DOHH2 (cell line): Measurements from ENCODE around the gene SLC7A9.

Experiments
- H3F3A ChIP-seq: fragments of 200-600 bp; sonication (generic), shearing (Covaris generic); 2 replicates; pipeline ENCODE4 v1.6.0; 2016; ENCODE audit warnings: antibody characterized with exemption, mild to moderate bottlenecking; ENCODE audit not compliant: control insufficient read depth, insufficient read depth
- H3K27ac ChIP-seq: fragments of 200-600 bp; sonication (generic); 2 replicates; pipeline ENCODE4 v1.5.1; 2014; ENCODE audit warnings: low read depth, mild to moderate bottlenecking, low read length, moderate library complexity
- H3K27me3 ChIP-seq: fragments of 200-600 bp; sonication (generic); 2 replicates; pipeline ENCODE4 v1.6.1; 2014; ENCODE audit warnings: mild to moderate bottlenecking, low read length, mixed read lengths; ENCODE audit not compliant: control insufficient read depth
- H3K36me3 ChIP-seq: fragments of 200-600 bp; sonication (generic); 2 replicates; pipeline ENCODE4 v1.6.1; 2014; ENCODE audit warnings: mild to moderate bottlenecking, low read length, moderate library complexity, mixed read lengths; ENCODE audit not compliant: control insufficient read depth
- H3K4me1 ChIP-seq: fragments of 200-600 bp; sonication (generic); 2 replicates; pipeline ENCODE4 v1.6.1; 2014; ENCODE audit warnings: mild to moderate bottlenecking, low read length, mixed read lengths; ENCODE audit not compliant: control insufficient read depth
- H3K4me2 ChIP-seq: fragments of 200-600 bp; sonication (generic); 2 replicates; pipeline ENCODE4 v1.6.0; 2014; ENCODE audit warnings: mild to moderate bottlenecking, low read length, moderate library complexity
- H3K4me3 ChIP-seq: fragments of 200-600 bp; sonication (generic); 2 replicates; pipeline ENCODE4 v1.5.1; 2014; ENCODE audit warnings: mild to moderate bottlenecking, low read length, mixed read lengths
- H3K79me2 ChIP-seq: fragments of 200-600 bp; sonication (generic); 2 replicates; pipeline ENCODE4 v1.6.1; 2014; ENCODE audit warnings: mild to moderate bottlenecking, low read length, mixed read lengths; ENCODE audit not compliant: control insufficient read depth
- H3K9me2 ChIP-seq: fragments of 200-600 bp; sonication (generic); replicated peaks from 2 replicates; pipeline ENCODE4 v1.6.1; 2014; ENCODE audit warnings: mild to moderate bottlenecking, low read length, mixed read lengths; ENCODE audit not compliant: control insufficient read depth
- H3K9me3 ChIP-seq: fragments of 200-600 bp; sonication (generic); 2 replicates; pipeline ENCODE4 v1.6.1; 2014; ENCODE audit warnings: antibody characterized with exemption, low read length, mixed read lengths; ENCODE audit not compliant: control insufficient read depth, insufficient read depth
- H4K20me1 ChIP-seq: fragments of 200-600 bp; sonication (generic); 2 replicates; pipeline ENCODE4 v1.6.0; 2014; ENCODE audit warnings: low read depth, mild to moderate bottlenecking, antibody characterized with exemption, low read length, moderate library complexity; ENCODE audit not compliant: control insufficient read depth, insufficient read depth
- EZH2phosphoT487 ChIP-seq: fragments of 200-600 bp; sonication (generic); IDR thresholded peaks from 2 replicates; pipeline ENCODE4 v1.6.1; 2017; ENCODE audit warnings: borderline replicate concordance, mild to moderate bottlenecking, antibody characterized with exemption, low read length, moderate library complexity, mixed read lengths
- TF ChIP-seq, protein P1 (sequence below): fragments of 200-600 bp; sonication (generic); IDR thresholded peaks from one replicate; pipeline ENCODE4 v1.5.1; 2014; ENCODE audit warnings: antibody characterized with exemption, mild to moderate bottlenecking, low read depth, low read length; ENCODE audit not compliant: poor library complexity, severe bottlenecking

SLC7A9 gene

DNA sequence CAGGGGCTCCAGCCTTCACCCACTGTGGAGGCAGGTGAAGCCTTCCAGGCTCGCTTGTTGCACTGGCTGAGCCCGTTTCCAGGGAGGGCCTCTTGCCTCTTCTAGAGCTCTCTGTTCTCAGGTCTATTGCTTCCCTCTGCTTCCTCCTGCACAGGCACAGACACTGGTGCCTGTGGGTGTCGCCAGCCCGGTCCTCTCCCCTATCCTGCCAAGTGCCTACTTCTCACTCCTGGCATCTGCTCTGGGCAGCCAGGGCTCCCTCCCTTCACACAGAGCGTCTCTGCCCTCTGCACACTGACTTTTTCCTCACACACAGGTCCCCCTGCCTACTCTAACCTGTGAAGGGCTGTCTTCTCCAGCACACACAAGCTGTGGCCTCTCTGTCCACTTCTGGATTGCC is 60.3 kb downstream of the SLC7A9 start:
- H3K4me2 ChIP-seq, result no peak overlapping the region
- no peaks in the 10 kb centered on the region for H3K36me3 ChIP-seq
- no peaks in the 10 kb centered on the region for H3K9me3 ChIP-seq
- H3K4me3 ChIP-seq, result no peak overlapping the region
- H3K9me2 ChIP-seq, result no peaks in the 10 kb centered on the region
- H3K27me3 ChIP-seq, result peaks cover 6% of the 10 kb centered on the region
- no peaks in the 10 kb centered on the region for H3K4me1 ChIP-seq
- TF ChIP-seq, protein P1, sequence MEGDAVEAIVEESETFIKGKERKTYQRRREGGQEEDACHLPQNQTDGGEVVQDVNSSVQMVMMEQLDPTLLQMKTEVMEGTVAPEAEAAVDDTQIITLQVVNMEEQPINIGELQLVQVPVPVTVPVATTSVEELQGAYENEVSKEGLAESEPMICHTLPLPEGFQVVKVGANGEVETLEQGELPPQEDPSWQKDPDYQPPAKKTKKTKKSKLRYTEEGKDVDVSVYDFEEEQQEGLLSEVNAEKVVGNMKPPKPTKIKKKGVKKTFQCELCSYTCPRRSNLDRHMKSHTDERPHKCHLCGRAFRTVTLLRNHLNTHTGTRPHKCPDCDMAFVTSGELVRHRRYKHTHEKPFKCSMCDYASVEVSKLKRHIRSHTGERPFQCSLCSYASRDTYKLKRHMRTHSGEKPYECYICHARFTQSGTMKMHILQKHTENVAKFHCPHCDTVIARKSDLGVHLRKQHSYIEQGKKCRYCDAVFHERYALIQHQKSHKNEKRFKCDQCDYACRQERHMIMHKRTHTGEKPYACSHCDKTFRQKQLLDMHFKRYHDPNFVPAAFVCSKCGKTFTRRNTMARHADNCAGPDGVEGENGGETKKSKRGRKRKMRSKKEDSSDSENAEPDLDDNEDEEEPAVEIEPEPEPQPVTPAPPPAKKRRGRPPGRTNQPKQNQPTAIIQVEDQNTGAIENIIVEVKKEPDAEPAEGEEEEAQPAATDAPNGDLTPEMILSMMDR, result no peak
- TF ChIP-seq EZH2phosphoT487, result no peak
- H4K20me1 ChIP-seq, result no peaks in the 10 kb centered on the region
- H3K27ac ChIP-seq, result no peak overlapping the region
- H3F3A ChIP-seq, result no peaks in the 10 kb centered on the region
- no peaks in the 10 kb centered on the region for H3K79me2 ChIP-seq

DNA sequence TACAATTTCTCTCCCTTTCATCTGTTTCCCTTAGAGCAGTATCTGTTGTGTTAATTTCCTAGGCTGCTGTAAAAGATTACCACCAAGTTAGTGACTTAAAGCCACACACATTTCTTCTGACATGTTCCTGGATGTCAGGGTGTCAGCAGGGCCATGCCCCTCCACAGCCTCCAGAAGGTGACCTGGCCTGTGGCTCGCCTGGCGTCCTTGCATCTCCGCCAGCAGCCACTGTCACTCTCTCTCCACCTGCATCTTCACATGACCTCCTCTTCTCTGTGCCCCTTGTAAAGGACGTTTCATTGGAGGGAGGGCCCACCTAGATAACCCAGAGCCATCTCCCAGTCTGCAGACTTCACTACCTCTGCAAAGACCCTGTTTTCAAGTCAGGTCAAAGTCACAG is 61.3 kb downstream of the SLC7A9 start:
- Histone ChIP-seq H3K9me2 (no peaks in the 10 kb centered on the region), H3K4me2 (no peak overlapping the region), H3K4me1 (no peaks in the 10 kb centered on the region), H4K20me1 (no peaks in the 10 kb centered on the region), H3K4me3 (no peak overlapping the region), H3K36me3 (no peaks in the 10 kb centered on the region), H3F3A (no peaks in the 10 kb centered on the region), H3K9me3 (no peaks in the 10 kb centered on the region), H3K27ac (no peak overlapping the region), H3K79me2 (no peaks in the 10 kb centered on the region), H3K27me3 (peaks cover 6% of the 10 kb centered on the region)
- TF ChIP-seq, protein P1, result no peak
- TF ChIP-seq EZH2phosphoT487, result no peak

DNA sequence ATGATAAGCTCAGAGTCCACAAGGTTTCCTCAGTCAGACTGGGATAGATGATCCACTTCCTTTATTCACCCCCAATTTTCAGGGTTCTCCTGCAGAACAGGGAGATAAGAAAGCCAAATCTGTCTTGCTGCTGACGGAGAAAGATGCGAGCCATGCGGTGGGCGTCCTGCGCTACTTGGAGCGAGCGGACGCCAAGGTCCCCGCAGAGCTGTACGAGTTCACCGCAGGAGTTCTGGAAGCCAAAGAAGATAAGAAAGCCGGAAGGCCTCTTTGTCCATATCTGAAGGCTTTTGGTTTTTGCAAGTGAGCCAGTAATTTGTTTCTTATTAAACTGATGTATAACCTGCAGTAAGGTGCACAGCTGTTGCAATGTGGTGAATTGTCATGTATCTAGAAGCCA is 66.7 kb downstream of the SLC7A9 start:
- Histone ChIP-seq H3F3A (no peaks in the 10 kb centered on the region), H4K20me1 (no peaks in the 10 kb centered on the region), H3K79me2 (no peaks in the 10 kb centered on the region), H3K4me3 (no peak overlapping the region), H3K4me1 (no peaks in the 10 kb centered on the region), H3K9me3 (no peaks in the 10 kb centered on the region), H3K9me2 (no peaks in the 10 kb centered on the region), H3K4me2 (no peak overlapping the region), H3K27me3 (no peaks in the 10 kb centered on the region), H3K36me3 (no peaks in the 10 kb centered on the region), H3K27ac (no peak overlapping the region)
- TF ChIP-seq, protein P1, result no peak
- no peak for TF ChIP-seq EZH2phosphoT487

- no peak for TF ChIP-seq EZH2phosphoT487
- TF ChIP-seq, protein P1, result no peak
- Histone ChIP-seq H3K4me1 (no peaks in the 10 kb centered on the region), H3K79me2 (no peaks in the 10 kb centered on the region), H3F3A (no peaks in the 10 kb centered on the region), H3K9me3 (no peaks in the 10 kb centered on the region), H3K27me3 (no peaks in the 10 kb centered on the region), H3K4me3 (no peak overlapping the region), H3K36me3 (no peaks in the 10 kb centered on the region), H4K20me1 (no peaks in the 10 kb centered on the region), H3K27ac (no peak overlapping the region), H3K4me2 (no peak overlapping the region), H3K9me2 (no peaks in the 10 kb centered on the region)
Observed at GRCh38 chr19:32800754-32801153, 68.8 kb downstream of the SLC7A9 start.
